ENCODE data around the gene PTAFR. TPM values are rescaled to one million over a fixed set of nuclear protein-coding genes. Genes with fewer than 3 reads are reported as not detected.

The PTAFR gene
- total RNA-seq, 3 donors from 2014 or later (not counting 1 experiment from before 2014, with no cell fraction given): 1.2 to 6.4 (median 1.5) TPM

DNA sequence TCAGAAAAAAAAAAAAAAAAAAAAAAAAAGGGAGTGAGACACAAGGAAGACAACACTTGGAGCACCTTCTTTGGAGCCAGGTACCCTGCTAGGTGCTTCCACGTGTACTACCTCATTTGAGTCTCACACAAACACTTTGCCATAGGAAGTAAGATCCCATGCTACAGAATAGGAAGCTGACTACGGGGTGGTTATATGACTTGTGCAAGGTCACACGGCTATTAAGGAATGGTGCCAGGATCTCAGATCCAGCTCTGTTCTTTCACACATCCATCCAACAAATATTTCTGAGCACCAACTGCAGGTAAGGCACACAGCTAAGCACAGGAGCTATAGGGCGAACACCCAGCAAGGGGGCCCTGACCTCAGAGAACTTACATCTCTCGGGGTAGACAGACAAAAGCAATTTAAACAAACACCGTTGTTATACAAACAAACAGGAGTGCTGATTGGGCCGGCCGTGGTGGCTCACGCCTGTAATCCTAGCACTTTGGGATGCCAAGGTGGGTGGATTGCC lies 22.4 kb downstream of the PTAFR start:
- DNase-seq (no peak), ATAC-seq (no peak)
- Histone ChIP-seq H3K4me1 (ENCODE audit: control insufficient read depth, insufficient read depth, low read length) (peaks cover 9% of the 10 kb centered on the region), H3K36me3 (ENCODE audit: control insufficient read depth, insufficient read depth, low read length) (no peaks in the 10 kb centered on the region), H3K27me3 (ENCODE audit: control insufficient read depth, insufficient read depth, low read length) (no peaks in the 10 kb centered on the region), H3K9me3 (ENCODE audit: control insufficient read depth, insufficient read depth, low read length) (no peaks in the 10 kb centered on the region), H3K4me3 (ENCODE audit: low read length) (no peak overlapping the region), H3K27ac (ENCODE audit: low read length) (no peak overlapping the region)
- no peak overlapping the region for H3K27ac Mint-ChIP-seq
- H3K9me3 Mint-ChIP-seq: no peaks in the 10 kb centered on the region
- TF ChIP-seq, protein P1, sequence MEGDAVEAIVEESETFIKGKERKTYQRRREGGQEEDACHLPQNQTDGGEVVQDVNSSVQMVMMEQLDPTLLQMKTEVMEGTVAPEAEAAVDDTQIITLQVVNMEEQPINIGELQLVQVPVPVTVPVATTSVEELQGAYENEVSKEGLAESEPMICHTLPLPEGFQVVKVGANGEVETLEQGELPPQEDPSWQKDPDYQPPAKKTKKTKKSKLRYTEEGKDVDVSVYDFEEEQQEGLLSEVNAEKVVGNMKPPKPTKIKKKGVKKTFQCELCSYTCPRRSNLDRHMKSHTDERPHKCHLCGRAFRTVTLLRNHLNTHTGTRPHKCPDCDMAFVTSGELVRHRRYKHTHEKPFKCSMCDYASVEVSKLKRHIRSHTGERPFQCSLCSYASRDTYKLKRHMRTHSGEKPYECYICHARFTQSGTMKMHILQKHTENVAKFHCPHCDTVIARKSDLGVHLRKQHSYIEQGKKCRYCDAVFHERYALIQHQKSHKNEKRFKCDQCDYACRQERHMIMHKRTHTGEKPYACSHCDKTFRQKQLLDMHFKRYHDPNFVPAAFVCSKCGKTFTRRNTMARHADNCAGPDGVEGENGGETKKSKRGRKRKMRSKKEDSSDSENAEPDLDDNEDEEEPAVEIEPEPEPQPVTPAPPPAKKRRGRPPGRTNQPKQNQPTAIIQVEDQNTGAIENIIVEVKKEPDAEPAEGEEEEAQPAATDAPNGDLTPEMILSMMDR (IDR thresholded peaks at IDR 0.05): no peak
- WGBS (ENCODE audit: insufficient coverage): 93% methylated on average over 9 of the region's 9 CpGs
- intact Hi-C loops (cut with micrococcal nuclease): no loop called here
- H3K36me3 Mint-ChIP-seq: no peaks in the 10 kb centered on the region
- peaks cover 0 to 13% of the 10 kb centered on the region in 2 donors for H3K4me1 Mint-ChIP-seq
- no peak overlapping the region for H3K4me3 Mint-ChIP-seq
- H3K27me3 Mint-ChIP-seq (ENCODE audit: low read depth in 2 of 2): peaks cover 0 to 2% of the 10 kb centered on the region in 2 donors

DNA sequence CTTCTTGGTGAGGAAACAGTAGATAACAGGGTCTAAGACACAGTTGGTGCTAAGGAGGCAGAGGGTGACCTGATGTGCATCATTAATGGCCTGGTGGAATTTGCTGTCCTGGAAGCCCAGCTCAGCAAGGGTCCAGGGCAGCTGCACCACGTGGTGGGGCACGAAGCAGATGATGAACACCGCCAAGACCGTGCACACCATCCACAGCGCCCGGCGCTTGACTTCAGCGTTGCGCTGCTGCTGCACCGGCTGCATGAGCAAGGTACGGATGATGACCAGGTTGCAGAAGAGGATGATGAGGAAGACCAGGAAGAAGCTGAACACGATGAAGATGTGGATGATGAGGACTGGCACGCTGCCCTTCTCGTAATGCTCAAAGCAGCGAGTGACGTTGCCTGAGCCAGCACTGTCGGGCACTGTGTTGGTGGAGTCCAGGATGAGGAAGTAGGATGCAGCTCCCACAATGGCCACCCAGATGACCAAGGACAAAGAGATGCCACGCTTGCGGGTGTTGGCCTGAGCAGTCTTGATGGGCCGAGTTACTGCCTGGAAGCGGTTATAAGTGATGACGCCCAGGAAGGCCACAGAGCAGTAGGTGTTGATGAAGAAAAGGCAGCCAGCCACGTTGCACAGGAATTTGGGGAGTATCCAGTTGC lies 26.2 kb downstream of the PTAFR start:
- Histone ChIP-seq H3K9me3 (ENCODE audit: control insufficient read depth, insufficient read depth, low read length) (no peaks in the 10 kb centered on the region), H3K4me3 (ENCODE audit: low read length) (no peak overlapping the region), H3K27me3 (ENCODE audit: control insufficient read depth, insufficient read depth, low read length) (no peaks in the 10 kb centered on the region), H3K36me3 (ENCODE audit: control insufficient read depth, insufficient read depth, low read length) (no peaks in the 10 kb centered on the region), H3K27ac (ENCODE audit: low read length) (no peak overlapping the region), H3K4me1 (ENCODE audit: control insufficient read depth, insufficient read depth, low read length) (peaks cover 12% of the 10 kb centered on the region)
- H3K36me3 Mint-ChIP-seq: no peaks in the 10 kb centered on the region
- DNase-seq (no peak), ATAC-seq (no peak)
- no peak overlapping the region for H3K4me3 Mint-ChIP-seq
- no peak overlapping the region for H3K27ac Mint-ChIP-seq
- peaks cover 0 to 6% of the 10 kb centered on the region in 2 donors for H3K4me1 Mint-ChIP-seq
- intact Hi-C loops (cut with micrococcal nuclease): no loop called here
- no peaks in the 10 kb centered on the region for H3K9me3 Mint-ChIP-seq
- 96% methylated on average over 23 of the region's 23 CpGs for WGBS (ENCODE audit: insufficient coverage)
- H3K27me3 Mint-ChIP-seq (ENCODE audit: low read depth in 2 of 2): no peaks in the 10 kb centered on the region
- TF ChIP-seq, protein P1 (IDR thresholded peaks at IDR 0.05): no peak

DNA sequence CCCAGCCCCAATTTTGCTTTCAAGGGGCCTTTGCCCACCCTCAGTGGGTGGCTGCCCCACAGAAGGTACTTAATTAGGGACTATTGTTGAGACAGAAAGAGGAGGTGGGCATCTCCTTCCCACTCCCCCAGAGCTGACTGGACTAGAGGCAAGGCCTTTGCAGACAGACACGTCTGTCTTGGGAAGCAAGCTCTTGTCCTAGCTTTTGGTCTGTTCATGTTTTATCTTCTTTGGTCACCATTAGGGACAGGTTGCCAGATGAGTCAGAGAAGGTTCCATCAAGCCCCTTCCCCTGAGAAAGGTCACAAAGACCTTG lies 27.7 kb downstream of the PTAFR start:
- TF ChIP-seq, protein P1 (IDR thresholded peaks at IDR 0.05): no peak
- Mint-ChIP-seq H3K27me3 (ENCODE audit: low read depth in 2 of 2) (no peaks in the 10 kb centered on the region), H3K4me1 (no peaks in the 10 kb centered on the region), H3K4me3 (no peak overlapping the region), H3K9me3 (no peaks in the 10 kb centered on the region), H3K27ac (no peak overlapping the region), H3K36me3 (no peaks in the 10 kb centered on the region)
- Histone ChIP-seq H3K4me1 (ENCODE audit: control insufficient read depth, insufficient read depth, low read length) (peaks cover 6% of the 10 kb centered on the region), H3K36me3 (ENCODE audit: control insufficient read depth, insufficient read depth, low read length) (no peaks in the 10 kb centered on the region), H3K4me3 (ENCODE audit: low read length) (no peak overlapping the region), H3K27ac (ENCODE audit: low read length) (no peak overlapping the region), H3K27me3 (ENCODE audit: control insufficient read depth, insufficient read depth, low read length) (no peaks in the 10 kb centered on the region), H3K9me3 (ENCODE audit: control insufficient read depth, insufficient read depth, low read length) (no peaks in the 10 kb centered on the region)
- ATAC-seq: no peak
- 86% methylated on average over 1 of the region's 1 CpG for WGBS (ENCODE audit: insufficient coverage)
- no peak for DNase-seq
- intact Hi-C loops (cut with micrococcal nuclease): no loop called here
